Ovary (tissue), 3 donors: ENCODE measurements around the gene C3.

Source experiments
- CTCF ChIP-seq, 3 donors: fragments of 450-650 bp in 2 of 3; fragments of 200-600 bp in 1 of 3; IDR thresholded peaks; one replicate each; pipeline versions ENCODE4 v1.5.1 to v1.8.0; 2016 to 2022; ENCODE audit warnings: antibody characterized with exemption in 3 of 3, mild to moderate bottlenecking in 1 of 3
- EP300 ChIP-seq: sonication (generic); formaldehyde crosslinking; IDR thresholded peaks from one replicate; pipeline ENCODE4 v1.6.1; 2017; ENCODE audit warnings: antibody characterized with exemption
- POLR2A ChIP-seq: fragments of 450-650 bp; IDR thresholded peaks from one replicate; pipeline ENCODE4 v1.6.1; 2017; ENCODE audit warnings: antibody characterized with exemption, mild to moderate bottlenecking, moderate library complexity
- donor health status: DM: no; HTN: no; CAD: no.

GRCh38 chr19:6729573-6730152 lies 9.2 kb upstream of the C3 start:
- TF ChIP-seq CTCF (IDR thresholded peaks at IDR 0.05): no peak
- no peak for TF ChIP-seq POLR2A
- TF ChIP-seq EP300: no peak
